Suppressor macrophage treated with lipopolysaccharide for 1 hour (primary cell): ENCODE results near the gene CMKLR1.
A peak's percentile ranks its signal among the peaks of the same experiment; 100 is the strongest.

Source experiments
- DNase-seq, 3 donors: peaks; one replicate each; pipeline ENCODE4 v3.0.0-alpha.2; 2020 to 2022

CMKLR1 gene

GRCh38 chr12:108315486-108316105 is 23.5 kb downstream of the CMKLR1 start:
- peak; percentile 66 to 81 (median 79) for DNase-seq

DNA sequence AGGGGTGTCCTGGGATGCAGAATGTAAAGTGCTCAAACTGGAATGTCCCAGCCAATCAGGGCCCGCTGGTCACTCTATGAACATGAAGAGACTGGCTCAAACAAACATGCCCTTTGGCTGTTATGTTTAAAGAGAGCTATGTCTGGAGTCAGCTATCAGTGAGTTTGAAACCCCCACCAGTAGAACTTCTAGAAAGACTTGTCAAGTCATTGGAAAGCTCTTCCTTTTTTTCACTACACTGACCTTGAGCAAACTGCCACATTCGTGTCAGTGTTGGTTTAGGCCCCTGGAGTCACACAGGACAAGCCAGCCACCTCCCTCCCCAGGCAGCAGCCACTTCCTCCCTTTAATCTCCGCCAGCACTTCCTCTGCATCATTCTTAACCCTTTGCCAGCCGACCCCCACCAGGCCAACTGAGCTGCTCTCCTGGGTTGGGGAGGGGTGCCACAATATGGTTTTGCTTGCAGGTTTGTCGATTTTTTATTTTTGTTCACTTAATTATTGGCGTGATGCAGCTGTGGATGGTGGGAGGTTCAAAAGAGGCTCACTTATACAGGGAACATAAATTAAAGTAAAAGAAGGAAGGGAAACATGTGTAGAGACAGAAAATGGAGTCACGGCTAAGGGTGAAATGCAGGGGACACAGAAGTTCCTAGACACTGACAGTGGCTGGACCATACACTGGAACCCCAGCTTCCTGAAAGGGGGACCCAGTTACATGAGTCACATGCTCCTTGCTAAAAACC is 25.3 kb downstream of the CMKLR1 start:
- DNase-seq = peak; percentile 77 to 83 (median 81)

GRCh38 chr12:108313241-108313605 is 25.9 kb downstream of the CMKLR1 start:
- peak; percentile 69 to 82 (median 71) for DNase-seq

GRCh38 chr12:108312693-108313189 is 26.4 kb downstream of the CMKLR1 start:
- DNase-seq = no peak

DNA sequence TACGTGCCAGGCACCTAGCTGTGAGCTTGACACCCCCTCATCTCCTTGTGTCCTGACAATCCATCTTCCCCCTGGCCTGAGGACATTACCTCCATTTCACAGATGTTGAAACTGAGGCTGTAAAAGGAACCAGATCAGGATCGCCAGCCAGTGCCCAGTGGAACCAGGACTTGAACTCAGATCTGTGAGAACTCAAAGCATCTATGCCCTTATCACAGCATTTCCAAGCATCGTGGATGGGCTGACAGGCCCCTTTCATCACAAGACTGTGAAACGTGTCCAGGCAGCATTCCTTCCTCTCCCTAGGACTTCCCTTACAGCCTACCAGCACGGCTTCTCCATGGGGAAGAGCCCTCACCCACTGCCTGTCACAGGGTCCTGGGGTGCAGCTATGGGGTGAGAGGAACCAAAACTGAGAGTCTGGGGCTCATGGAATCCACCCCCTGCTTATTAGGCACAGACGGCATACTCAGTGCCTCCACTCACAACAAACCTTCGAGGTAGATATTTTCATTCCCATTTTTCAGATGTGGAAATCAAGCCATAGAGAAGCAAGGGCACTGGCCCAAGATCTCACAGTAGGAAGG is 26.9 kb downstream of the CMKLR1 start:
- peak in 2 of 3 donors; percentile 62 to 67 for DNase-seq

DNA sequence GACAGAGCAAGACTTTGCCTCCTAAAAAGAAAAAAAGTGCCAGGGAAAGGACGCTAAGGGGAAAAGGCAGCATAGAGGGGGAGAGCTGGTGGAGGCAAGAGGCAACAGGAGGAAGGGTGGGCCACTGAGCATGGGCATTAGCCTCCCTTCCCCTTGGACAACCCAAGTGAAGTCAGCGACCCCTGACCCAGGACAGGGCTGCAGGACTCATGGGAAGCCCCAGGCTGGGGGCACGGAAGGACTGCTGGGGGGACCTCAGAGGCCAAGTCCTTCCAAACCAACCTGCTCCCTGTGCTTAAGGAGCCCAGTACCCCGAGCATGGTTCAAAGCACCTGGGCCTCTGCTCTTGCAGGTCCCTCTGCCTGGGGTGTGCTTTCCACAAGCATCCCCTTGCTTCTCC is 27.5 kb downstream of the CMKLR1 start:
- no peak for DNase-seq

DNA sequence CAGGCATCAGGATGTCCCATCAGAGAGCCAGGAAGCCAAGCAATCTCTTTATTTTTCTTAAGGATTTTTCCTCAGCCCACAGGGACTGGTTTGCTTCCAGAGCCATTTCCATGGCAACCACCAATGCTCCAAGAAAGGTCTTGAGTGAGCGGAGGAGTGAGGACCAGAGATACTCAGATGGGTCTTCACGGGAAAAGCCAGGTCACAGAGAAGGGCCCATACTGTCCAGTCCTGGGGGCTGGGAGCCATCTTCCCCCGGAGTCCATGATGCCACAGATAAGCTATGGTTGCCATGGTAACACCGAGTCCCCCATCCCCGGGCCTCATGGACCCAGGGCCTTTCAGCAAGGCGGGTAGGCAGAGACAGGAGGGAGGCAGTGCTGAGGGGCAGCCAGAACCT is 28.6 kb downstream of the CMKLR1 start:
- no peak for DNase-seq

DNA sequence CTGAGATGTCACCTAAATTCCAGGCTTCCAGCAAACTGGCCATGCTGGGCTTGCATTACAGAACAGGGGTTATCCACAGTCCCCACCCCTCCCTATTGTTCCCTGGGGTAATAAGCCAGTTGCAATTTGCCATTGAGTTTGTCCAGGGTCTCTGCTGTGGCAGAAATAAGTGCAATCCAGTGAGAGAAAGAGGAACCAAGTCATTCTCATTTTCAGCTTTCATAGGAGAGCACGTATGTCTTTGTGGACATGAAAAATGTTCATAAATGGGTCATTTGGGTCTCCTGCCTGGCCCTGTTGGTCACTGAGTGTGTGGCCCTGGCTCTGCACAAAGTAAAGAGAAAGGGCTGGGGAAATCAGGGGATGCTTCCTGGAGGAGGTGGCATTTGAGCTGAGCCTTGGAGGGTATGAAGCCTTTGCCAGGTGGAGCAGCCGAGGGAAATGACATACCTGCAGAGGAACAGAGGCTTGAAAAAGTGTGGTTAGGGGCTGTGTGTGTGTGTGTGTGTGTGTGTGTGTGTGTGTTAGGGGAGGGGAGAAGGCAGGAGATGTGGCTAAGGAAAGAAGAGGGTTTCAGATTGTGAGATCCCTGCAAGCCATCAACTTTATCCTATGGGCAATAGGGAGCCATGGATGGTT is 29.3 kb downstream of the CMKLR1 start:
- DNase-seq = peak in 1 of 3 donors; percentile 38

DNA sequence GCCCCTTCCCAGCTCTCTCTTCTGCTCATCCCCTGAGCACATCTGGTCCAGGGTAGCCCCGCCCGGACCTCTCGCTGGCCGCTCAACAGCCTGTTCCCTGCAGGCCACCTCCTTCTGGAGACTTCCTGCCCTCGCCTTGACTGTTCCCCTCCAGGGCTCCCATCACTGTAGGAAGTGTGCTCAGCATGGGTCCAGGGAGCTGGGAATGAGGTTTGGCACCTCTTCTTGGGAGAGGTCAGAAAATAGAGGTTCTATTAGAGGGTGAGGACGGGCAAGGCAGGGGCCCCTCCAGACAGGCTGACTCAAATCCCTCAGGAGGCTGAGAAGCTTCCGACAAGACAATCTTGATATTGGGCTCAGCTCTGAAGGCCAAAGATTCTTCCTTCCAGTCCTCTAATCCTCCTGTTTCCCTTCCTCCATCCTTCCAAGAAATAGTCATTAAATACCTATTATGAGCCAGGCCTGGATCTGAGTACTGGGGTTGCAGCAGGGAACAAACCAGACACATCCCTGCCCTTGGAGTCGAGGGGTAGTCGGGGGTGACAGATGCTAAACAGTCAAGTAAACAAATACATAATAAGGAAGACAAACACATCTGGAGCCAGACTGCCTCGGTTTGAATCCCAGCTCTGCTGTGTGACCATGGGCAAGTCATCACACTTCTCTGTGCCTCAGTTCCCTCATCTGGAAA is 30.6 kb downstream of the CMKLR1 start:
- DNase-seq = no peak

- peak; percentile 68 to 81 (median 72) for DNase-seq
These were observed 32.1 kb downstream of the CMKLR1 start for GRCh38 chr12:108307006-108307405.

- DNase-seq = no peak
These were observed 32.6 kb downstream of the CMKLR1 start for GRCh38 chr12:108306506-108306905.

DNA sequence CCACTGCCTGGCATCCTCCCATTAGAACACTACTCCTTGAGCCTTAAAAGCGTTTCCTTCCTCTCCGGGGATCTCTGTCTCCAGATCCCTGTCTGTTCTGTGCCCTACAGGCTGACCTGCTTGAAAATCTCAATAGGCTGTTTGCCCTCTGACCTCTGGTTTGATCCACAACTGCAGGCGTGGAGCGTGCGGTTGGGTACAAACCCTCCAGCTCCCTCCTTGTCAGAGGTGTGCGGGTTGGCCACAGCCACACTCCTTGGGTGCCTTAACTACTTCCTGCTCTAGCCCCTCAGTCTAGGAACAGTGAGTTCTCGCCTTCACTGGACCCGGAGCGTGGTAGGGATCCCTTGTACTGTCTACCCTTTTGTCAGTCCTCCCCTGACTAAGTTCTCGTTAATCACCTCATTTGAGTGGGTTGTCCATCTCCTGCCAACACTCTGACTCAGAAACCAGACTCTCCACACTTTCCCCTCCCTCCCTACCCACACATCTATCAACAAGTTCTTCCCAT is 33.1 kb downstream of the CMKLR1 start:
- DNase-seq = peak; percentile 80 to 92 (median 89)

GRCh38 chr12:108305520-108305919 is 33.6 kb downstream of the CMKLR1 start:
- DNase-seq = peak; percentile 94 to 96 (median 94)

DNA sequence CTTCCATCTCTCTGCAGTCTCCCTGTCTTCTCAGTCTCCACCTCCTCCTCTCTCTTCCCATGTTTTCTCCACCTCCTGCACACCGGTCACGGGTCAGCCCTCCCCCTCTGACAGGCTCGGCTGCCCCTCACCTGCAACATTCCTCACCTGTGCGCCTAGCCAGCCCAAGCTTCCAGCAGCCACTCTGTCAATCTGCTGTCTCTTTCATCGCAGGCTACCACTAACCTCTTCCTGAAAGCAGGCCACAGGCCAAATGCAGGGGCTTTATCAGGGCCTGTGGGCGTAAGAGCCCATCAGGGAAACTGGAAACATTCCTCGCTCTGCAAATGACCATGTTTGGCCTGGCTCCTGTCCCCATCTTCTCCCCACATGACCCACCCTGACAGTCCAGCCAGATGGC is 34.5 kb downstream of the CMKLR1 start:
- no peak for DNase-seq

DNA sequence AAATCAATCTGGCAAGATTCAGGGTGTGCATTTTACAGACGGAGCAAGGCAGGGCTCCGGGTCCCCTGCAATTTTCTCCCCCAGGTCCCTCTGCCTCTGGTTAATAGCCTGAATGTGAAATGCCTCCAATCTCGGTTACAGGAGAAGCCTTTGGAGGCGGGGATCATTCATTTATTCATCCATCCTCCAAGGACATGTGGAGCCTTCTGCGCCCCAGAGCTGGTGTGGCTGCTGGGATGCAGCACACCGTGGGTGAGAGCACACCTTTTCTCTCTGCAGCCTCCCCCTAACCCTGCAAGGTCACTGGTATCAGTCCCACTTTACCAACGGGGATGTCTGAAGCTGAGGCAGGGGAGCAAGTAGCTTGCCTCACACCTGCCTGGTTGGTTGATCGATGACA is 35.4 kb downstream of the CMKLR1 start:
- no peak for DNase-seq

DNA sequence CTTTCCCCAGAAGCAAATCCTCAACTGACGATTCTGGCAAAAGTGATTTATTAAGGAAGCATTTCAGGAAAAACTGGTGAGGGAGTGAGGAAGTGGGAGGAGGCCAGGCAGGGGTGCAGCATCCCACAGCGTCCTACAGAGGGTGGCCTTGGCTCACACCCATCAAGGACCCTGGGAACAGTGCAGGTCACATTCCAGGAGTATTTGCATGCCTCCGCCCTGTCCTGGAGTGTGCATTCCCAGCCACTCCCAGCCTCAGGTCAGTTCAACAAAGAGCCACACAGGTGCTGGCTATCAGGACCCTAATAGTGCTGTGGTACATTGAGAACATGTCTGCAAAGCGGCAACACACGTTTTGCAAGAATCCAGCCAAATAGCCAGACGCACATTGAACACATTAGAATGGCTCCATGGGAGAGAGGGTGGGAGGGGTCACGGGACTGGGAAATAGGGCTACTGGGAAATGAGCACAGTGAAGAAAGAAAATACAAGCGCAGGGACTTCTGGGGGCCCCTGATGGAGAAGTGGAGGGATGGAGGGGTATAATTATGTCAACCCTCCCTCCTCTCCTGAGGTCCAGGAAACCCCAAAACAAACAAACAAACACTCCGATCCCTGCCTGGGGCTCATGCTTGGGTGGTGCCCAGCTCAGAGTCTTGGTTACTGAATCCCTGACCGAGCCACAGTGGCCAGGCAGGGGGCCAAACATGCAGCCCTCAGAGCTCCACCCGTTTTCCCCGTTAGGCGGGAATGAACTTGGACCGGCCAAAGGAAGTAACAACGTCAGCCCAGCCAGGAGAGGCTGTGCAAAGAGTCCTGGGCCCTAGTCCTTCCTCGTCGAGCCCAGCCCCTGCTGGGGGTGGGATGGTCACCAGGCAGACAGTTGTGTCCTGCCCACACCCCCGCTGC is 36.5 kb downstream of the CMKLR1 start:
- no peak for DNase-seq

- DNase-seq = no peak
These were observed 37.1 kb downstream of the CMKLR1 start for GRCh38 chr12:108302016-108302402.

- DNase-seq = no peak
These were observed 37.8 kb downstream of the CMKLR1 start for GRCh38 chr12:108301346-108301745.

DNA sequence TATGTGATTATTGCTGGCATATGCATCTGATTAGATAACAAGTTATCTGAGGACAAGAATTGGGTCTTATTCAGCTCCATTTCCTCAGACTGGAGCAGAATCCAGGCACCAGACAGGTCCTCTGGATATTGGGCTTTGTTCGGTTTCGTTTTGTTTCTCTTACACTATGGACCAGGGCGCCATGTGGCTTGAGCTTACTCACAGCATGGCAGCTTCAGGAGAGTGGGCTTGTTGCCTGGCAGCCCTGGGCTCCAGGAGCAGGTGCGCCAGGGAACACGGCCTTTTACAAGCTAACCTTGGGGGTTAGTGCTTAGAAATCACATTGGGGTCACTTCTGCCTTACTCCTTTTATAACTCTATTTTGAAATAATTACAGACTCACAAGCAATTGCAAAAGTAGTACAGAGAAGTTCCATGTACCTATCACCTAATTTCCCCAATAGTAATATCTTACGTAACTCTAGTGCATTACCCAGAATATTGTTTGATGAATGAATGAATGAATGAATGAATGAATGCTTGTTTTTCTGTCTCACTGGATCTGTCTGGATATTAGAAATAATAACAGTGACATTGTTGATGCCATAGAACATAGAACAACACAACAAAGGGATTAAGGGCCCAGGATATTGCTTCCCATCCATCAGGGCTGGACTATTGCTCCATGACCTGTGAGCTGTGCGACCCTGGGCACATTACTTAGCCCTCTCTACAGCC is 39.0 kb downstream of the CMKLR1 start:
- DNase-seq = no peak

- DNase-seq = no peak
These were observed 39.6 kb downstream of the CMKLR1 start for GRCh38 chr12:108299516-108299915.

- DNase-seq = no peak
These were observed 40.3 kb downstream of the CMKLR1 start for GRCh38 chr12:108298761-108299275.
